ENCODE measurements around the gene SYT8.
"Not testable (repeated sequence)": the region's sequence is repeated elsewhere in the genome, so short reads cannot be mapped to it uniquely, and the experiment has no call there.

Gene SYT8, protein sequence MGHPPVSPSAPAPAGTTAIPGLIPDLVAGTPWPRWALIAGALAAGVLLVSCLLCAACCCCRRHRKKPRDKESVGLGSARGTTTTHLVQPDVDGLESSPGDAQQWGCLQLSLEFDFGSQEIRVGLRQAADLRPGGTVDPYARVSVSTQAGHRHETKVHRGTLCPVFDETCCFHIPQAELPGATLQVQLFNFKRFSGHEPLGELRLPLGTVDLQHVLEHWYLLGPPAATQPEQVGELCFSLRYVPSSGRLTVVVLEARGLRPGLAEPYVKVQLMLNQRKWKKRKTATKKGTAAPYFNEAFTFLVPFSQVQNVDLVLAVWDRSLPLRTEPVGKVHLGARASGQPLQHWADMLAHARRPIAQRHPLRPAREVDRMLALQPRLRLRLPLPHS

DNA sequence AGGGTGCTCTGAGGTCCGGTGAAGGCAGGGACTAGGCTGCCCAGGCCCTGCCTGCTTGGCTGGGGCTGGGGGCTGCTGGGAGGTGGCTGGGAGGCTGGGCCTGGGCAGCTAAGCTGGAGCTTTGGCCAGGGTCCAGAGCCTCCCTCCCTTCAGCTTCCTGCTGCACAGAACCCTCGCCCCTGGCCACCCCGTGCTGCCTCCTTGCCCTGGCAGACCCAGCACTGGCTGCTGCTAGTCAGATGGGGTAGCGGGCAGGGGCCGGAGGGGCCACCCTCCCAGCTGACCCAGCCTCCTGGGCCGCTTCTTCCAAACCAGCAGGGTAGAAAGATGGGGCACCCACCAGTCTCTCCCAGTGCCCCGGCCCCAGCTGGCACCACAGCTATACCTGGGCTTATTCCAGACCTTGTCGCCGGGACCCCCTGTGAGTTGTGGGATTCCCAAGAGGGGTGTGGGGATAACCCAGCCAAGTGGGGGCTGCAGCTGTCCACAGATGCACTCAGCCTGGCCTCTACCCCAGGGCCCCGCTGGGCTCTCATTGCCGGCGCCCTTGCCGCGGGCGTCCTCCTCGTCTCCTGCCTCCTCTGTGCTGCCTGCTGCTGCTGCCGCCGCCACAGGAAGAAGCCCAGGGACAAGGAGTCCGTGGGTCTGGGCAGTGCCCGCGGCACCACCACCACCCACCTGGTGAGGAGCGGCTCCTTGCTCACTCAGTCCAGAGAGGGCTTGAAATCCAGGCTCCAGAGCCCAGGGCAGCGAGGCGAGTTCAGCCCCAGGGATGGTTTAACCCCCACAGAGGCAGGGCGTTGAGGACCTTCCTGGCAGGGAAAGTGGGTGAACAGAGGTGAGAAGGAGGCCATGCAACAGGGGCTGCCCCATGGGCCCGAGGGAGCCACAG is at the start of gene SYT8:
Gene SYT8, plus strand, starts transcription at position 212 of the 892 bp plus-strand sequence. Its CDS starts 116 bp downstream, at position 328.
- no peak for DNase-seq

DNA sequence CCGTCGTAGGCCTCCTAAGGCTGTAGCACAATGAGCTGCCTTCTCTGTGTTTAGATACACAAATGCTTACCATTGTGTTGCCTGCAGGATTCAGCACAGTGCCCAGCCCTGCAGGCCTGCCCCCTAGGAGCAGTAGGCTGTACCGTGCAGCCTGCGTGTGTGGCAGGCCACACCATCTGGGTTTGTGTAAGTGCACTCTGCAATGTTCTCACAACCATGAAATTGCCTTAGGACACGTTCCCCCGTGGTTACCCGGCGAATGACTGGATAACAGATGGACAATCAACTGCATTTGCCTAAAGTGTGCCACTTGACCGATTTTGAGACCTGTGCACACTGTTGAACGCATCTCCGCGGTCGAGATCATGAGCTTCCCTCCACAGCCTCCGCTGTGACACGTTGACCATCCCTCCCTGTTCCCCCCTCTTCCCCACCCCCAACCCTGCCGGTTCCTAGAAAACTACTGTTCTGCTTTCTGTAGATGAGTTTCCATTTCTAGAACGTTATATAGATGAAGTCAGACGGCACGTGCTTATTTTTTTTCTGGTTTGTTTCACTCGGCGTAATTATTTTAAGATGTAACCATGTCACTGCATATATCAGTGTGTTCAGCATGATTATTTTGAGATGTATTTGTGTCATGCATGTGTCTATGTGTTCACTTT is 48.9 kb upstream of the SYT8 start:
- no peak for DNase-seq

DNA sequence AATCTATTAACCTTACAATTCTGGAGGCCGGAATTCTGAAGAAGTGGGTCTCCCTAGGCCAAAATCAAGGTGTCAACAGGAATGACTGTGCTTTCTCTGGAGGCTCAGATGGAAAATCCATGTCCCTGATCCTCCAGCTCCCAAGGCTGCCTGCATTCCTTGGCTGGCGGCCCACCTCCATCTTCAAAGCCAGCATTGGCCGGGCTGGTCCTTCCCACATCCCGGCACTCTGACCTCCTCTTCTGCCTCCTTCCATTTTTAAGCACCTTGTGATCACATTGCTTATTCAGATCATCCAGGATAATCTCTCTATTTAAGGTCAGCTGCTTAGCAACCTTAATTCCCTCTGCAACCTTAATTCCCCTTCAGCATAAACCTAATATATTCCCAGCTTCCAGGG is 48.3 kb upstream of the SYT8 start:
- DNase-seq, result no peak

DNA sequence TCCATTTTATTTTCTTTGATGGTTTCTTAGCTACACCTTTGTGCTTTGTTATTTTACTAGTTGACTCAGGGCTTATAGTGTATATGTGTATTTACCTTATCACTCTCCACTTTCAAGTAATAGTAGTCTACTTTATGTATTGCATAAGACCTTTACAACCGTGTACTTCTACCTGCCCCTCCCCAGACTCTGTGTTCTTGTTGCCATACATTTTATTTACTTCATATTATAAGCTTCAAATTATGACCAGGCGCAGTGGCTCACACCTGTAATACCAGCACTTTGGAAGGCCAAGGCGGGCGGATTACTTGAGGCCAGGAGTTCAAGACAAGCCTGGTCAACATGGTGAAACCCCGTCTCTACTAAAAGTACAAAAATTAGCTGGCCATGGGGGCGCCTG is 42.9 kb upstream of the SYT8 start:
- no peak for DNase-seq

DNA sequence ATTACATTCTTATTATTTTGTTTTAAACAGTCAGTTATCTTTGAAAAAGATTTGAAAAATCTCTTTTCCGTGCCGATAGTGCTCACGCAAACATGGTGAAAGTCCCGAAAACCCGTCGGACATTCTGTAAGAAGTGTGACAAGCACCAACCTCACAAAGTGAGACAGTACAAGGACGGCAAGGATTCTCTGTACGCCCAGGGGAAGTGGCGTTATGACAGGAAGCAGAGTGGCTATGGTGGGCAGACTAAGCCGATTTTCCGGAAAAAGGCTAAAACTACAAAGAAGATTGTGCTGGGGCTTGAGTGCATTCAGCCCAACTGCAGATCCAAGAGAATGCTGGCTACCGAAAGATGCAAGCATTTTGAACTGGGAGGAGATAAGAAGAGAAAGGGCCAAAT is 42.3 kb upstream of the SYT8 start:
- no peak for DNase-seq

DNA sequence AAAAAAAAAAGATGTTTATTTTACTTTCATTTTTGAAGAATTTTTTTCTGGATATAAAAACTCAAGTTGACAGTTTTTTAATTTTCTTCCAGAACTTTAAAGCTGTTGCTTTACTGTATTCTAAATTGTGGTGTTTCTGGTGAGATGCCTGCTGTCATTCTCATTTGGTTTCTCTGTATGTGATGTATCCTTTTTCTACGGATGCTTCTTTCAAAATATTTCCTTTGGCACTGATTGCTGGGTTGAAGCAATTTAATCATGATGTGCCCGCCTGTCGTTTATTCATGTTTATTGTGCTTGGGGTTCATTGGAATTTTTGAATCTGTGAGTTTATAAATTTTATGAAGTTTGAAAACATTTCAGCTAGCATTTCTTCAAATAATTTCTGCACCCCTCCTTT is 41.7 kb upstream of the SYT8 start:
- DNase-seq, result no peak

DNA sequence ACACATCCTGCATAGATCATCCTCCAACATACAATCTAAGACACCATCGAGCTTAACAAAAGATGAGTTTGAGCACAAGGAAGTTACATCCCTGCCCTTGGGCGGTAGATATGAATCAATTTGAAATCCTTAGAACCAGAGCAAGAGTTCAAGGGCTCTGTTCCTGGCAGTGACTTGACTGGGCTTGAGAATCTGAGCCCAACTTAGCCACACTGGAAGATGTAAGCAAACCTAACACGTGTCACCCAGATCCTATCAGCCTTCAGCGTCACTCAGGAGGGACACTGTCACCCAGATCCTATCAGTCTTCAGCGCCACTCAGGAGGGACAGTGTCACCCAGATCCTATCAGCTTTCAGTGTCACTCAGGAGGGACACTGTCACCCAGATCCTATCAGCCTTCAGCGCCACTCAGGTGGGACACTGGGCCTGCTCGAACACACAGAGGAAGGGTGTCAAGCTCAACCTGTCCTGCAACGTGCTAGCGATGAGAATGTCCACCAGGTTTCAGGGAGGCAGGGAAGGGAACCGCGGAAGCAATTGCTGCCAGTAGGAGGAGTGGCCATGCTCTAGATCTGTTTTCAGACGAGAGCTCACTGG is 38.3 kb upstream of the SYT8 start:
- no peak for DNase-seq

DNA sequence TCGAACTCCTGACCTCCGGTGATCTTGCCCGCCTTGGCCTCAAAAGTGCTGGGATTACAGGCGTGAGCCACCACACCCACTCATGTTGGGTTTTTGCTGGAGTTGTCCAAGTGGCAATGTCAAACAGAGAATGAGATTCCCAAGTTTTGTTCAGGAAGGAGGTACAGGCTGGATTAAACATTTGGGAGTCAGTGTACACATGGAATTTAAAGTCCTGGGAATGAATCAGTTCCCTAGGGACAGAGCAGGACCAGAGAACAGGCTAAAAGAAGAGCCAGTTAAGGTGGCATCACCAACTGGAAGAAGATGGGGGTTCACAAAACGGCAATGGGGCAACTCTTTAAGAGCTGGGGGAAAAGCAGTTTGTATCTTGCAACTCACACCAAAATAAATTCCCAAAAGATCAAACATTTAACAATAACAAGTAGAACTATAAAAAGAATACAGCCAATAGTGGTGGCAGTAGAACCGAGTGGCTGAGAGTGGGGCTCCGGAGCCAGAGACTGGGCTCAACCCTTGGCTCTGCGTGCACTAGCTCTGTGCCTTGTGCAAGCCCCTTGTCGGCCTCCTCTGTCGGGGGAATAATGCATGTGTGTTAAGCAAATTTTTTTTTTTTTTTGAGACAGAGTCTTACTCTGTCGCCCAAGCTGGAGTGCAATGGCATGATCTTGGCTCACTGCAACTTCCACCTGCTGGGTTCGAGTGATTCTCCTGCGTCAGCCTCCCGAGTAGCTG is 37.2 kb upstream of the SYT8 start:
- no peak for DNase-seq

DNA sequence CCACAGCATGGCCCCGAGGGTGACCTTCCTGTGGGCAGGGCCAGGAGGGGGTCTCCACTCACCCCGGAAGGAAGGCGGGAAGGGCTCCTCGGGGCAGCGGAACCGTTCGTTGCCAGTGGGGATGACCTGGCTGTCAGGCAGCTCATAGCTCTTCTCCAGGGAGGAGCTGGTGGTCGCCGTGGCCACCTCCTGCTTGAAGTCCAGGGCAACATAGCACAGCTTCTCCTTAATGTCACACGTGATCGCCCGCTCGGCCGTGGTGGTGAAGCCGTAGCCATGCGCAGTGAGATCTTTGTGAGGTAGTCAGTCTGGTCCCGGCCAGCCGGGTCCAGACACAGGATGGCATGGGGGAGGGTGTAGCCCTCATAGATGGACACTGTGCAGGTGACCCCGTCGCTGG is 31.5 kb upstream of the SYT8 start:
- DNase-seq, result no peak

DNA sequence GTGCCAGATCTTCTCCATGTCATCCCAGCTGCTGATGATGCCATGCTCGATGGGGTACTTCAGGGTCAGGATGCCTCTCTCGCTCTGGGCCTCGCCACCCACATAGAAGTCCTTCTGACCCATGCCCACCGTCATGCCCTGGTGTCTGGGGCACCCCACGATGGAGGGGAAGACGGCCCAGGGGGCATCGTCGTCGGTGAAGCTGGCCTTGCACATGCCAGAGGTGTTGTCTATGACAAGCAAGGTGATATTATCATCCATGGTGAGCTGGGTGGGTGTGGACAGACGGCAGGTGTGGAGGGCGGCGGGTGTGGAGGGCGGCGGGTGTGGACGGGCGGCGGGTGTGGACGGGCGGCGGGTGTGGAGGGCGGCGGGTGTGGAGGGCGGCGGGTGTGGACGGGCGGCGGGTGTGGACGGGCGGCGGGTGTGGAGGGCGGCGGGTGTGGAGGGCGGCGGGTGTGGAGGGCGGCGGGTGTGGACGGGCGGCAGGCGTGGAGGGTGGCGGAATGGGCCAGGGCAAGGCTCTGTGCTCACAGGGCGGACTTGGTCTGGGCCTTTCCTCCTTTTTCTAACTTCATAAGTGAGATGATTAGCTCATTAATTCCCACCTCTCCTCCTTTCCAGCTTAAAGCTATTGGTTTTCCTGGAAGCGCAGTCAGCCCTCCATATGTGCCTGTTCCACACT is 30.8 kb upstream of the SYT8 start:
- not testable (repeated sequence) for DNase-seq

DNA sequence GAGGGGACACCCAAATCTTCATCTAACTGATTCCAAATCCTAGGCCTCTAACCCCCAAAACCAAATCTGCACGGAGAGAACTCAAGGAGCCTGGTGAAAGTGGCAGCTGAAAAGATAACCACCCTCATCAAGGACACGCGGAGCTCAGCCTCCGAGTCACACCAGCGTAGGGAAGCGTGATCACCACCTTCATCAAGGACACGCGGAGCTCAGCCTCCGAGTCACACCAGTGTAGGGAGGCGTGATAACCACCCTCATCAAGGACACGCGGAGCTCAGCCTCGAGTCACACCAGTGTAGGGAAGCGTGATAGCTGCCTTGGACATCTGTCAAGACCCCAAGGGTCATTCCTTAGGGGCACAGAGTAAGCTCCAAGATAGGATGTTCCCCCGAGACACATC is 29.3 kb upstream of the SYT8 start:
- DNase-seq, result no peak

DNA sequence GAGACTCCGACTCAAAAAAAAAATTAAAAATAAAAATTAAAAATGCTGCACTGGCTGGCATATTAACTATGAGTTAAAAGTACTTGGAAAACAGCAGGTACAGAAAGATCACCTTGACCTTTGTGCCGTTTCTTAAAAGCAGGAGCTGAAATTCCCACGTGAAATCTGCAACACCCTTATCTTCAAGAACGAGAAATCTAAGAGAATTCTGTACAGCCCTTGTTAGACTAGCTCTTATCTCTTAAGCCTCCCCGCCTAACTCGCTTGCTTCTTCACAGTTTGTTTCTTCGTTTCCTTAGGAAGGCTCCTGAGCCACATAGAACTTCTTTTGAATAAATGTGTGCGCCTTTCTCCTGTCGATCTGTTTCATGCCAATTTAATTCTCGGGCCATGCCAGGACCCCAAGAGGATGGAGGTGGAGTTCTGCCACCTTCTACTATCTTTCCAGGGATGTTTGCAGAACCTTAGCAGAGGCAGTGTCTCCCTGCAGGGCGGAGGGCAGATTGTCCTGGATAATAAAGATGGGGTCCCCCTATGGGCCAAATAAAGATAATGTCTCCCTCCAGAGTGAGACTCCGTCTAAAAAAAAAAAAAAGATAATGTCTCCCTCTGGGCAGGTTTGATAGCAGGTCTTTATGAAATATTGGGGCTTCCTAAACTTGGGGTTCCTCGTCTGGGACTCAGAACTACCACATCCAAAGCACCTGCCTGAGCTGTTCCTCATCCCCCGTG is 27.4 kb upstream of the SYT8 start:
- no peak for DNase-seq

DNA sequence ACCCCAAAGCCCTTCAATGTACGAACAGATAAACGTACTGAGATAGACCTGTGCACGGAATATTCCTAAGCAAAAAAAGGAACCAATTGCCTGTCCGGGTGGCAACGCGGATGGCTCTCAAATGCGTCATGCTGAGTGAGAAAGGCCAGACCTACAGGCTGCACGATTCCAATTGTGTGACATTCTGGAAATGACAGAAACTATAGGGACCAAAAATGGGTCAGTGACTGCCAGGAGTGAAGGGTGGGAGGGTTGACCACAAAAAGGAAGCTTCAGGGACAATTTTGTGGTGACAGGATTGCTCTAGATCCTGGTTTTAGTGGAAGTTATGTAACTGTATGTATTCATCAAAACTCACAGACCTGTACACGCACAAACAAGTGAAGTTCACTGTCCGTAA is 24.0 kb upstream of the SYT8 start:
- DNase-seq, result no peak

DNA sequence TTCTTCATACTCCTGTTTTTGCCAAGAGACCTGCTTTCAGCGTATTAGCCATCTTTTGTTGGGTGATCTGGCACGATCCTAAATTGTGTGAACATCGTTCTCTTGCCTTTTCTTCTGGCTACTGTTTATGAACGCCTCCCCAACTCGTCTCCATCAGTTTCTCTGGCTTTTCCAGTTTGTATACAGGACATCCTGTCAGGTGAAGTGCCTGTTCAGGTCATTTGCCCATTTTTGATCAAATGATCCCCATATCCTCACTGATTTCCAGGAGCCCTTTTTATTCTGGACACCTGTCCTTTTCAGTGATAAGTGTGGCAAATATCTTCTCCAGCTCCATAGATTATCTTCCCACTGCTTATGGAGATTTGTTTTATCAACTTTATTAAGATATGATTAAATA is 22.5 kb upstream of the SYT8 start:
- no peak for DNase-seq

DNA sequence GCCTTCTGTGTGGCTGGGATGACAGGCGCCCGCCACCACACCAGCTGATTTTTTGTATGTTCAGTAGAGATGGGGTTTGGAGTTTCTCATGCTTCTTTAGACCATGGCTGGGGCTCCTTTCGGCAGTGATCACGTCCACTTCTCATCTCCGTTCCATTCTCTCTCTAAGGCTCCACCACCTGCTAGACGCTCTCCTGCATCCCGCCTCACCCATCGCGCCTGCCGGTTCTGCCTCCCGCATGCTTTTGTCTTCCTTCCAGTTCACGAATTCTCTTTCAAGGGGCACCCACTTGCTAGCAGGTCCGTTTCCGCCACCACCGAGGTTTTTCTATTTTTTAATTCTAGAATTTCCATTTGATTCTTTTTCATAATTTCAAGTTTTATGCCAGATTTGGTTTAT is 22.0 kb upstream of the SYT8 start:
- DNase-seq, result no peak

DNA sequence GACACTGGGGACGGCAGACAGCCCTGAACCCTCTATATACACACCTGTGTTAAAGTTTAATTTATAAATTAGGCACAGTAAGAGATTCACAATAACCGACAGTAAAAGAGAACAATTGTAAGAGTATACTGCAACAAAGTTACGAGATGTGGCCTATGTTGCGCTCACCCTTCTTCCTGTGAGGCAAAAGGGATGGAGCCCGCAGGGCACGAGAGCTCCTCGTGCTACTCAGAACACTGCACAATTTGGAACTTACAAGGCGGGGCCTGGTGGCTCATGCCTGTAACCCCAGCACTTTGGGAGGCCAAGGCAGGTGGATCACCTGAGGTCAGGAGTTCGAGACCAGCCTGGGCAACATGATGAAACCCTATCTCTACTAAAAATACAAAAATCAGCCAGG is 21.4 kb upstream of the SYT8 start:
- not testable (repeated sequence) for DNase-seq

DNA sequence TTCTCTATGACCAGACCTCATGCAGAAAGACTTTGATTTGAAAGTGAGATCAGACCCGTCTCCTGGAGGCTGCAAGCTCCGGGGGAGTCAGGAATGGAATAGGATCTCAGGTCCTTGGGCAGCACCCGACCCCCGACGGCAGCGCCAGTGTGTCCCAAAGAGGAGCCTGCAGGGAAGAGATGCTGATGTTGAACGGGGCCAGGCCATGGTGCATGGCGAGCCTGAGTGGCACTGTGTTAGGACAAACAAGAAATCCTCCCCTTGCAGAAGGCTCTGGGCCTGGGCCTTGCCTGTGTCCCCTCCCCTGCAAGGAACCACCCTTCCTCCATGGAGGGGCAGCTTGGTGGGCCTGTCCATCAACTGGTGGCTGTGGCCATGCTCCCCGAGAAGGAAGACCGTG is 20.1 kb upstream of the SYT8 start:
- DNase-seq, result no peak

DNA sequence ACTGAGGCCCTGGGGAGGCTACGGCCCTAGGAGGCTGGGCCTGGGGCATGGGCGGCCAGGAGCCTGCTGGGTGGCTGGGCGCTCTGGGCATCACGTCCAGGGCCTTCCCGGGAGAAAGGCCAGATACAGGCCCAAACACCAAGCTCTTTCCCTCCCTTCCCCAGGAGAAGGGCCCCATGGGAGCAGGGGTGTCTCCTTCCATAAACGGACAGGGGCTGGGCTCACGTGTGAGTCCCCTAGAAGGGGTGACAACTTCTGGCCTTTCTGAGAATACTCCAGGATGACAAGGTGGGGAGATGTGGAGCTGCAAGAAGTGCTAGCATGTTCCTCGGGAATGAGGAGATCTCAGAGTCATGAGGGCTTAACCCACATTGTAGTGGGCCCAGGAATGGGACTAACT is 19.5 kb upstream of the SYT8 start:
- DNase-seq, result no peak

DNA sequence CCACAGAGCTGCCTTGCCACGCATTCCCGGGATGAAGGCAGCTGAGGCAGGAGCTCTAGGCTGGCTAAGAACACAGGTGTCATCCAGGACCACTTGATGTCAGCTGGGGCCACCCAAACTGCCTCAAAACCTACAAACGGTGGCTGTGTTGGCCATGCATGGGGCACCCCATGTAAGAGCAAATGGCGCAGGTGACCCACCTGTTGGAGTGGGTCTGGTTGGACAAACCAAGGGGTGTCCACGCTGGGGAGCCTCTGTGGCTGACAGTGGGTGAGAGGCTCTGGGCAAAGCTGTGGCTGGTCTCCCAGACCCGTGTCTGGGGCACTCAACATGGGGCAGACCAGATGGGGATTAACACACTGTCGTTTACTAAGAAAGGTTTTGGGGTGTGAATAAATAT is 19.0 kb upstream of the SYT8 start:
- DNase-seq, result no peak

DNA sequence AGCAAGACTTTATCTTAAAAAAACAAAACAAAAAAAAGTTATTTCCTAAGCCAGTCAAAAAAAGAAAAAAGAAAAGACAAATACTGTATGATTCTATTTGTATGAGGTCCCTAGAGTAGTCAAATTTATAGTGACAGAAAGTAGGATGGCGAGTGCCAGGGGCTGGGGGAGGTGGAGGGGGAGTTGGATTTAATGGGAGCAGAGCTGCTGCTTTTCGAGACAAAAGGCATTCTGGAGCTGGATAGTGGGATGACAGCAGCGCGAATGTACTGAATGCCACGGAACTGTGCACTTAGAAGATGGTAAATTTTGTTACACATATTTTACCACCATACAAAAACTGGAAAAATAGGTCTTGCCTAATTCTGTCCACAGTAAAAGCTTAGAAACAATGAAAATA is 17.8 kb upstream of the SYT8 start:
- DNase-seq, result no peak

DNA sequence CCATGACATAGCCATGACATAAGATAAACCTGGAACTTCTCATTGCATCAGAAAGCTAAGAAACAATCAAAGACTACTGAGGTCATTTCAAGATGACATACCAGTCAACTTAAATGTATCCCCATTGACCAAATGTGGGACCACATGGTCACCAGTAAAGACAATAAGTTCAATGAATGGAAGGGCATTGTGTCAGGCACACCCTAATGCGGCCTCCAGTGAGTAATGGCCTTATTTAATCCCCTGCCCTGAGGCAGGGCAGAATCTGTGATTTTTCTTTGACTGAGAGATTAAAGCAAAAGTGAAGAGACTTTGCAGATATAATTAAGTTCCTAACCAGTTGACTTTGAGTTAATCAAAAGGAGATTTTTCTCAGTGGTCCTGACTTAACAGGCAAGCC is 17.3 kb upstream of the SYT8 start:
- DNase-seq, result no peak

Measured in CD4-positive, alpha-beta T cell treated with Interleukin-17A for 4 hours (primary cell).